Measurements from ENCODE around the gene M1AP. TPM values are rescaled to one million over a fixed set of nuclear protein-coding genes. Genes with fewer than 3 reads are reported as not detected.

The M1AP gene
- total RNA-seq, 4 donors from 2014 or later, result 0.19 TPM; not detected in 3

GRCh38 chr2:74603282-74604000, 44.7 kb downstream of the M1AP start:
- intact Hi-C loops (cut with DNase I), result no loop called here
- H3K27me3 ChIP-seq, result peaks cover 0 to 66% (median 0%) of the 10 kb centered on the region in 4 donors
- no peaks in the 10 kb centered on the region for H3K36me3 ChIP-seq
- no peak for TF ChIP-seq CTCF (IDR thresholded peaks at IDR 0.05)
- TF ChIP-seq POLR2A (IDR thresholded peaks at IDR 0.05), result no peak
- no peak overlapping the region for H3K4me3 ChIP-seq
- no peaks in the 10 kb centered on the region for H3K9me3 ChIP-seq
- no peak for DNase-seq
- H3K4me1 ChIP-seq, result no peaks in the 10 kb centered on the region
- no peak overlapping the region for H3K27ac ChIP-seq
- WGBS, 2 donors, result 75 to 78% methylated on average over 7 of the region's 7 CpGs

- TF ChIP-seq CTCF (IDR thresholded peaks at IDR 0.05) (no peak), POLR2A (IDR thresholded peaks at IDR 0.05) (no peak)
- H3K36me3 ChIP-seq, result no peaks in the 10 kb centered on the region
- no peaks in the 10 kb centered on the region for H3K9me3 ChIP-seq
- DNase-seq, result no peak
- no peaks in the 10 kb centered on the region for H3K4me1 ChIP-seq
- H3K27me3 ChIP-seq, result peaks cover 0 to 71% (median 0%) of the 10 kb centered on the region in 4 donors
- WGBS, 2 donors, result 5 to 8% methylated on average over 1 of the region's 1 CpG
- no peak overlapping the region for H3K27ac ChIP-seq
- intact Hi-C loops (cut with DNase I), result no loop called here
- H3K4me3 ChIP-seq, result no peak overlapping the region
Measured at GRCh38 chr2:74602586-74603281, 45.4 kb downstream of the M1AP start.

GRCh38 chr2:74599676-74600075, 48.5 kb downstream of the M1AP start:
- DNase-seq, result no peak
- whole genome bisulfite sequencing, 2 donors, result 37 to 52% methylated on average over 3 of the region's 3 CpGs

GRCh38 chr2:74597410-74597809, 50.7 kb downstream of the M1AP start:
- intact Hi-C loops (cut with DNase I), result no loop called here

More at GRCh38 chr2:74599676-74600075, 48.5 kb downstream of the M1AP start:
- Histone ChIP-seq H3K4me1 (no peaks in the 10 kb centered on the region), H3K27me3 (peaks cover 0 to 78% (median 0%) of the 10 kb centered on the region in 4 donors), H3K9me3 (no peaks in the 10 kb centered on the region), H3K4me3 (no peak overlapping the region), H3K27ac (no peak overlapping the region), H3K36me3 (no peaks in the 10 kb centered on the region)
- intact Hi-C loops (cut with DNase I), result no loop called here
- TF ChIP-seq CTCF (IDR thresholded peaks at IDR 0.05) (no peak), POLR2A (IDR thresholded peaks at IDR 0.05) (no peak)

More at GRCh38 chr2:74597410-74597809, 50.7 kb downstream of the M1AP start:
- no peaks in the 10 kb centered on the region for H3K36me3 ChIP-seq
- peaks cover 0 to 77% (median 0%) of the 10 kb centered on the region in 4 donors for H3K27me3 ChIP-seq
- TF ChIP-seq CTCF (IDR thresholded peaks at IDR 0.05) (no peak), POLR2A (IDR thresholded peaks at IDR 0.05) (no peak)
- no peak overlapping the region for H3K27ac ChIP-seq
- H3K4me3 ChIP-seq, result no peak overlapping the region
- 56 to 58% methylated on average over 1 of the region's 1 CpG for WGBS, 2 donors
- H3K9me3 ChIP-seq, result no peaks in the 10 kb centered on the region
- H3K4me1 ChIP-seq, result no peaks in the 10 kb centered on the region
- no peak for DNase-seq

Measured in esophagus squamous epithelium (tissue), 5 donors.